Measurements from ENCODE around the gene DCAF4L1. TPM values are rescaled to one million over a fixed set of nuclear protein-coding genes. Genes with fewer than 3 reads are reported as not detected.

DCAF4L1 gene, protein sequence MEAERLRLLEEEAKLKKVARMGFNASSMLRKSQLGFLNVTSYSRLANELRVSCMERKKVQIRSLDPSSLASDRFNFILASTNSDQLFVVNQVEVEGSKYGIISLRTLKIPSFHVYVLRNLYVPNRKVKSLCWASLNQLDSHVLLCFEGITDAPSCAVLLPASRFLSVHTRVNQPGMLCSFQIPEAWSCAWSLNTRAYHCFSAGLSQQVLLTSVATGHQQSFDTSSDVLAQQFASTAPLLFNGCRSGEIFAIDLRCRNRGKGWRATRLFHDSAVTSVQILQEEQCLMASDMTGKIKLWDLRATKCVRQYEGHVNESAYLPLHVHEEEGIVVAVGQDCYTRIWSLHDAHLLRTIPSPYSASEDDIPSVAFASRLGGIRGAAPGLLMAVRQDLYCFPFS
- under 1 TPM in 6 of 9 donors, not detected in 3; 0.04 to 1.00 (median 0.12) TPM for total RNA-seq
- under 1 TPM; 0.24 to 0.40 (median 0.35) TPM for polyA plus RNA-seq
- long read RNA-seq, donor 1, full-length matches to known transcripts, result 1 of 1 reads
- long read RNA-seq, donor 1, partial matches to known transcripts, result 0 of 1 reads
- long read RNA-seq, donor 1, other reads (novel, unspliced or antisense), result 0 of 1 reads
- long read RNA-seq, donor 2, full-length matches to known transcripts, result 2 of 2 reads
- long read RNA-seq, donor 2, partial matches to known transcripts, result 0 of 2 reads
- long read RNA-seq, donor 2, other reads (novel, unspliced or antisense), result 0 of 2 reads
- long read RNA-seq, donor 3, full-length matches to known transcripts, result 1 of 1 reads
- long read RNA-seq, donor 3, partial matches to known transcripts, result 0 of 1 reads
- long read RNA-seq, donor 3, other reads (novel, unspliced or antisense), result 0 of 1 reads
- long read RNA-seq, donor 4, result 0 reads
- long read RNA-seq, donor 5, result 0 reads
- long read RNA-seq, donor 6, result 0 reads
- long read RNA-seq, donor 7, full-length matches to known transcripts, result 1 of 1 reads
- long read RNA-seq, donor 7, partial matches to known transcripts, result 0 of 1 reads
- long read RNA-seq, donor 7, other reads (novel, unspliced or antisense), result 0 of 1 reads
- long read RNA-seq, donor 8, full-length matches to known transcripts, result 3 of 3 reads
- long read RNA-seq, donor 8, partial matches to known transcripts, result 0 of 3 reads
- long read RNA-seq, donor 8, other reads (novel, unspliced or antisense), result 0 of 3 reads
- long read RNA-seq, donor 9, full-length matches to known transcripts, result 1 of 1 reads
- long read RNA-seq, donor 9, partial matches to known transcripts, result 0 of 1 reads
- long read RNA-seq, donor 9, other reads (novel, unspliced or antisense), result 0 of 1 reads
- long read RNA-seq, donor 10, result 0 reads

DNA sequence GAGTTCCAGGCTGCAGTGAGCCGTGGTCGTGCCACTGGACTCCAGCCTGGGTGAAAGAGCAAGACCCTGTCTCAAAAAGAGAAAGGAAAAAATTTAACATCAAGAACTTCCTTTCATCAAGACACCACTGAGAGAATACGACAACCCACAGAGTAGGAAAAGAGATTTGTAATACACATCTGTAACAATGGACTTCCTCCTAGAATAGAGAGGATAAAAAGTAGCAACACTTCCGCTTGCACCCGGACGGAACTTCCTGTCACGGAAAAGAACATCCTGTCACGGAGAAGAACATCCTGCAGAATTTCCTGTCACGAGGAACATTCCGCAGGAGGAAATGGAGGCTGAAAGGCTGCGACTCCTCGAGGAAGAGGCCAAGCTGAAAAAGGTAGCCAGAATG lies at the start of gene DCAF4L1:
TSS of gene DCAF4L1 (plus strand) at position 301 of the 400 bp plus-strand sequence. CDS start at position 338, 37 bp downstream.
- H3K27ac ChIP-seq, result no peak within 1 kb of the TSS
- H3K4me3 ChIP-seq, result no peak within 1 kb of the TSS
- H3K4me1 ChIP-seq (replicated peaks in 1 of 2), result no peaks in the 10 kb centered on the region
- H3K27me3 ChIP-seq, result no peaks in the 10 kb centered on the region
- no peaks in the 10 kb centered on the region for H3K9me3 ChIP-seq (replicated peaks in 1 of 3)
- no peak for DNase-seq
- 68 to 87% (median 85%) methylated on average over 12 of the region's 12 CpGs for WGBS, 4 donors
- TF ChIP-seq, protein P1, sequence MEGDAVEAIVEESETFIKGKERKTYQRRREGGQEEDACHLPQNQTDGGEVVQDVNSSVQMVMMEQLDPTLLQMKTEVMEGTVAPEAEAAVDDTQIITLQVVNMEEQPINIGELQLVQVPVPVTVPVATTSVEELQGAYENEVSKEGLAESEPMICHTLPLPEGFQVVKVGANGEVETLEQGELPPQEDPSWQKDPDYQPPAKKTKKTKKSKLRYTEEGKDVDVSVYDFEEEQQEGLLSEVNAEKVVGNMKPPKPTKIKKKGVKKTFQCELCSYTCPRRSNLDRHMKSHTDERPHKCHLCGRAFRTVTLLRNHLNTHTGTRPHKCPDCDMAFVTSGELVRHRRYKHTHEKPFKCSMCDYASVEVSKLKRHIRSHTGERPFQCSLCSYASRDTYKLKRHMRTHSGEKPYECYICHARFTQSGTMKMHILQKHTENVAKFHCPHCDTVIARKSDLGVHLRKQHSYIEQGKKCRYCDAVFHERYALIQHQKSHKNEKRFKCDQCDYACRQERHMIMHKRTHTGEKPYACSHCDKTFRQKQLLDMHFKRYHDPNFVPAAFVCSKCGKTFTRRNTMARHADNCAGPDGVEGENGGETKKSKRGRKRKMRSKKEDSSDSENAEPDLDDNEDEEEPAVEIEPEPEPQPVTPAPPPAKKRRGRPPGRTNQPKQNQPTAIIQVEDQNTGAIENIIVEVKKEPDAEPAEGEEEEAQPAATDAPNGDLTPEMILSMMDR (IDR thresholded peaks at IDR 0.05), result no peak
- TF ChIP-seq POLR2A (IDR thresholded peaks at IDR 0.05), result no peak
- no peaks in the 10 kb centered on the region for H3K36me3 ChIP-seq (replicated peaks in 1 of 2)
- intact Hi-C loops (cut with DNase I), result no loop called here

DNA sequence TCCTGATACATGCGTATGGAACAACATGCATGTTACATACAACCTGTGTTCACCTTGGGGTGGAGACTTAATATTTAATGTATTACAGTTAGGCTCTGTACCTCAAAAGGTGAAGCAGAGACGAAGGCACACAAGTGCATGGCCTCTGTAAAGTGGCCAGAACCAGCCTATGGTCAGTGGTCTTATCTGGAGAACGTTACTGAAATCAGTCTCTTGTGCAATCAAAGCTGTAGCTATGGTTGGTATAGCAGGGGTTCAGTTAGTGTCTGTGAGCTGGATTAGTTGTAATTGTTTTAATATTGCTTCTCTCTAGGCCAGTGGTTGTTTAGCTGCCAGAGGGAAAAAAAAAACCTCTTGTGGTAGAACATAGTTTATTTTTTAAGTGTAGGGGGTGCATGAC lies 48.6 kb upstream of the DCAF4L1 start:
- intact Hi-C loops (cut with DNase I), result no loop called here
- no peaks in the 10 kb centered on the region for H3K27me3 ChIP-seq

DNA sequence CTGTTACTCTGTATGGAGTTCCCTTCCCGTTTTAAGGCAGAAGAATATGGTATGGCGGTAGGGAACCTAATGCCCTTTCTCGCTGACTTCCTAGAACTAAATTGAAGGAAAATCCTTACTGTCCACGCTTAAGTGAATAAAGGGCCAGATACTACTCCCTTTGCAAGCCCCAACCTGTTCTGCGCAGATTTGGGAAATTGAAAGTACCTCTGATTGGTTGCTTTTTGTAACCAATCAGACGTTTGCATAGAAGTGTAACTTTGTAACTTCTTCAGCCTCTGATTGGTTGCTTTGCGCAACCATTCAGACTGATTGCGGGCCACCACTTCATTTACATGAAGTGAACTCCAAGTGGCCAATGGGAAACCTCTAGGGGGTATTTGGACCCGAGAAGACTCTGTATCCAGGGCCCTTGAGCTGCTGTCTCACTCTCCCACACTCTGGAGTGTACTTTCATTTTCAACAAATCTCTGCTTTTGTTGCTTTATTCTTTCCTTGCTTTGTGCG lies 47.5 kb upstream of the DCAF4L1 start:
- DNase-seq, result peak in 4 of 7 donors; percentile 32 to 57 (median 38)
- Histone ChIP-seq H3K27ac (peak overlapping the region in 2 of 5 donors; percentile 89 to 90), H3K4me3 (peak overlapping the region in 1 of 4 donors; percentile 91), H3K4me1 (replicated peaks in 1 of 2) (peaks cover 9 to 28% of the 10 kb centered on the region in 2 donors), H3K9me3 (replicated peaks in 1 of 3) (no peaks in the 10 kb centered on the region), H3K36me3 (replicated peaks in 1 of 2) (no peaks in the 10 kb centered on the region), H3K27me3 (no peaks in the 10 kb centered on the region)
- 86 to 89% (median 89%) methylated on average over 10 of the region's 10 CpGs for WGBS, 4 donors
- no peak for TF ChIP-seq POLR2A (IDR thresholded peaks at IDR 0.05)
- TF ChIP-seq, protein P1 (IDR thresholded peaks at IDR 0.05), result no peak
- intact Hi-C loops (cut with DNase I), result no loop called here

More for the DNA sequence above, 48.6 kb upstream of the DCAF4L1 start:
- H3K4me1 ChIP-seq (replicated peaks in 1 of 2), result peaks cover 9 to 24% of the 10 kb centered on the region in 2 donors
- WGBS, 4 donors, result 71 to 81% (median 78%) methylated on average over 3 of the region's 3 CpGs
- TF ChIP-seq POLR2A (IDR thresholded peaks at IDR 0.05), result no peak
- TF ChIP-seq, protein P1 (IDR thresholded peaks at IDR 0.05), result no peak
- no peaks in the 10 kb centered on the region for H3K36me3 ChIP-seq (replicated peaks in 1 of 2)
- no peak for DNase-seq
- no peaks in the 10 kb centered on the region for H3K9me3 ChIP-seq (replicated peaks in 1 of 3)
- H3K4me3 ChIP-seq, result no peak overlapping the region
- H3K27ac ChIP-seq, result no peak overlapping the region
